ENCODE data around the gene BSDC1. TPM values are rescaled to one million over a fixed set of nuclear protein-coding genes. Genes with fewer than 3 reads are reported as not detected.

BSDC1 gene
- total RNA-seq, 1 experiment from 2014 or later = 47.0 TPM

DNA sequence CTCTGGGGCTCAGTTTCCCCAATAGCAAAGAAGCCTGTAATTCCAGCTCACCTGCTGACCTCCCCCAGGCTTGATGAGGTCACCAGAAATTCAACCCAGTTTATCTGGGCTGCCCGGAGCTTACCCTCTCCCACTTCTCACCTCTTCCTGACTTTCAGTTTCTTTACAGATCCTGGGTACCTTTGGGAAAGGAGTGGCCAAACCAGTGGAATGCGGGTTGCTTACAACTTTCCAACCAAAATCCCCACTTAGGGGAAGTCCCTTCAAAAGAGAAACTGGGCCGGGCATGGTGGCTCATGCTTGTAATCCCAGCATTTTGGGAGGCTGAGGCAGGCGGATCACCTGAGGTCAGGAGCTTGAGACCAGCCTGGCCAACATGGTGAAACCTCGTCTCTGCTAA, 52.3 kb downstream of the BSDC1 start:
- H3K27ac ChIP-seq (ENCODE audit: low read depth, low read length) = no peak overlapping the region
- no peak overlapping the region for H3K4me2 ChIP-seq (ENCODE audit: low read length)
- H3K79me2 ChIP-seq (ENCODE audit: insufficient read depth, low read length) = no peaks in the 10 kb centered on the region
- no peaks in the 10 kb centered on the region for H3K9me3 ChIP-seq (ENCODE audit: control insufficient read depth in 1 of 2, insufficient read depth in 1 of 2, low read depth in 1 of 2, low read length in 2 of 2)
- H4K20me1 ChIP-seq (ENCODE audit: insufficient read depth) = no peaks in the 10 kb centered on the region
- ATAC-seq = no peak
- BruUV-seq (replicated peaks) = no TSS peak
- no peak overlapping the region for H3K9ac ChIP-seq (ENCODE audit: low read length)
- intact Hi-C loops (cut with micrococcal nuclease) = no loop called here
- no peaks in the 10 kb centered on the region for H3K36me3 ChIP-seq (ENCODE audit: control insufficient read depth in 1 of 2, insufficient read depth in 2 of 2, low read length in 2 of 2)
- ChIA-PET RAD21 (ENCODE audit: low non-redundant PET in 1 of 2, low total read pairs in 2 of 2, uncharacterized antibody in 2 of 2, unreplicated experiment in 2 of 2) (no interaction called here), POLR2A (no interaction called here), CTCF (no interaction called here)
- no peak for TF ChIP-seq ZNF274 (IDR thresholded peaks at IDR 0.05; ENCODE audit: low read depth, low read length)
- TF ChIP-seq SP1 (IDR thresholded peaks at IDR 0.05; ENCODE audit: low read depth) = no peak
- TF ChIP-seq SRF (IDR thresholded peaks at IDR 0.05; ENCODE audit: low read depth) = no peak
- TF ChIP-seq EGR1 (IDR thresholded peaks at IDR 0.05; ENCODE audit: low read depth) = no peak
- no peak for DNase-seq (ENCODE audit: low read depth, low spot score)
- H3K27me3 ChIP-seq (ENCODE audit: insufficient read depth, low read length) = no peaks in the 10 kb centered on the region
- H2AFZ ChIP-seq (ENCODE audit: low read depth, low read length, poor library complexity, severe bottlenecking) = no peak overlapping the region
- H3K4me3 ChIP-seq (replicated peaks in 1 of 2; ENCODE audit: low read depth in 1 of 2, low read length in 2 of 2) = no peak overlapping the region
- H3K4me1 ChIP-seq (ENCODE audit: control insufficient read depth in 1 of 2, insufficient read depth in 2 of 2, low read length in 2 of 2) = peaks cover 0 to 16% of the 10 kb centered on the region in 2 experiments; a peak in 2 of 4 replicates
- H3K9me2 ChIP-seq (ENCODE audit: insufficient read depth) = no peaks in the 10 kb centered on the region

DNA sequence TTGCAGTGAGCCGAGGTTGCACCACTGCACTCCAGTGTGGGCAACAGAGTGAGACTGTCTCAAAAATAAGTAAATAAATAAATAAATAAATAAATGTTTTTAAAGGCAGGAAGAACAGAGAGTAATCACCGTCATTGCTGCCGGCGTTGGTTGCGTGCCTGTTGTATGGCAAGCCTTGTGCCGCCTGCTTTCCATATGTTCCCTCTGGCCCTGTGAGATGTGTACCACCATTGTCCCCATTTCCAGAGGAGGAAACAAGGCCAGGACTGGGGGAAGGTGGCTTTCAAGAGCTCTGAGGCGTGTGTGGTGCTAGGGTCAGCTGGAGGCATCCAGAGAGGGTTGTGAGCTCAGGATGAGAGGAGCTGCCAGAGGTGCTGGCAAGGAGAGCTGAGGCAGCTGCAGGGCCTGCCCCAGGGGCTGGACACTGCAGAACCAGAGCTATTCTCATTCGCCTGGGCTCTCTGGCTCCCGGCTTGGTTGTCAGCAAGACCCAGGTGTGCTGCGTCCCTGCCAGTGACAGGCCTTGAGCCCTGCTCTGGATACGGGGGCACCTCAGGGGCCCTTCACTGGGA, 53.0 kb downstream of the BSDC1 start:
- ChIA-PET POLR2A (no interaction called here), RAD21 (ENCODE audit: low non-redundant PET in 1 of 2, low total read pairs in 2 of 2, uncharacterized antibody in 2 of 2, unreplicated experiment in 2 of 2) (no interaction called here), CTCF (no interaction called here)
- Histone ChIP-seq H3K9me3 (ENCODE audit: control insufficient read depth in 1 of 2, insufficient read depth in 1 of 2, low read depth in 1 of 2, low read length in 2 of 2) (no peaks in the 10 kb centered on the region), H3K79me2 (ENCODE audit: insufficient read depth, low read length) (no peaks in the 10 kb centered on the region), H3K4me2 (ENCODE audit: low read length) (no peak overlapping the region), H4K20me1 (ENCODE audit: insufficient read depth) (no peaks in the 10 kb centered on the region), H3K27me3 (ENCODE audit: insufficient read depth, low read length) (no peaks in the 10 kb centered on the region), H3K9ac (ENCODE audit: low read length) (no peak overlapping the region), H3K36me3 (ENCODE audit: control insufficient read depth in 1 of 2, insufficient read depth in 2 of 2, low read length in 2 of 2) (no peaks in the 10 kb centered on the region), H3K4me3 (replicated peaks in 1 of 2; ENCODE audit: low read depth in 1 of 2, low read length in 2 of 2) (no peak overlapping the region), H2AFZ (ENCODE audit: low read depth, low read length, poor library complexity, severe bottlenecking) (no peak overlapping the region), H3K4me1 (ENCODE audit: control insufficient read depth in 1 of 2, insufficient read depth in 2 of 2, low read length in 2 of 2) (peaks cover 3 to 23% of the 10 kb centered on the region in 2 experiments; a peak in 2 of 4 replicates), H3K9me2 (ENCODE audit: insufficient read depth) (no peaks in the 10 kb centered on the region), H3K27ac (ENCODE audit: low read depth, low read length) (no peak overlapping the region)
- intact Hi-C loops (cut with micrococcal nuclease) = no loop called here
- BruUV-seq (replicated peaks) = no TSS peak
- ATAC-seq (no peak), DNase-seq (ENCODE audit: low read depth, low spot score) (no peak)
- TF ChIP-seq, protein P1, sequence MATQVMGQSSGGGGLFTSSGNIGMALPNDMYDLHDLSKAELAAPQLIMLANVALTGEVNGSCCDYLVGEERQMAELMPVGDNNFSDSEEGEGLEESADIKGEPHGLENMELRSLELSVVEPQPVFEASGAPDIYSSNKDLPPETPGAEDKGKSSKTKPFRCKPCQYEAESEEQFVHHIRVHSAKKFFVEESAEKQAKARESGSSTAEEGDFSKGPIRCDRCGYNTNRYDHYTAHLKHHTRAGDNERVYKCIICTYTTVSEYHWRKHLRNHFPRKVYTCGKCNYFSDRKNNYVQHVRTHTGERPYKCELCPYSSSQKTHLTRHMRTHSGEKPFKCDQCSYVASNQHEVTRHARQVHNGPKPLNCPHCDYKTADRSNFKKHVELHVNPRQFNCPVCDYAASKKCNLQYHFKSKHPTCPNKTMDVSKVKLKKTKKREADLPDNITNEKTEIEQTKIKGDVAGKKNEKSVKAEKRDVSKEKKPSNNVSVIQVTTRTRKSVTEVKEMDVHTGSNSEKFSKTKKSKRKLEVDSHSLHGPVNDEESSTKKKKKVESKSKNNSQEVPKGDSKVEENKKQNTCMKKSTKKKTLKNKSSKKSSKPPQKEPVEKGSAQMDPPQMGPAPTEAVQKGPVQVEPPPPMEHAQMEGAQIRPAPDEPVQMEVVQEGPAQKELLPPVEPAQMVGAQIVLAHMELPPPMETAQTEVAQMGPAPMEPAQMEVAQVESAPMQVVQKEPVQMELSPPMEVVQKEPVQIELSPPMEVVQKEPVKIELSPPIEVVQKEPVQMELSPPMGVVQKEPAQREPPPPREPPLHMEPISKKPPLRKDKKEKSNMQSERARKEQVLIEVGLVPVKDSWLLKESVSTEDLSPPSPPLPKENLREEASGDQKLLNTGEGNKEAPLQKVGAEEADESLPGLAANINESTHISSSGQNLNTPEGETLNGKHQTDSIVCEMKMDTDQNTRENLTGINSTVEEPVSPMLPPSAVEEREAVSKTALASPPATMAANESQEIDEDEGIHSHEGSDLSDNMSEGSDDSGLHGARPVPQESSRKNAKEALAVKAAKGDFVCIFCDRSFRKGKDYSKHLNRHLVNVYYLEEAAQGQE (IDR thresholded peaks at IDR 0.05; ENCODE audit: low read depth) = no peak
- TF ChIP-seq TCF7L2 (IDR thresholded peaks at IDR 0.05; ENCODE audit: borderline replicate concordance, extremely low read depth, insufficient read depth, insufficient read length) = no peak
- no peak for TF ChIP-seq SRF (IDR thresholded peaks at IDR 0.05; ENCODE audit: low read depth)
- no peak for TF ChIP-seq CEBPB (IDR thresholded peaks at IDR 0.05; ENCODE audit: low read depth)
- TF ChIP-seq, protein P2, sequence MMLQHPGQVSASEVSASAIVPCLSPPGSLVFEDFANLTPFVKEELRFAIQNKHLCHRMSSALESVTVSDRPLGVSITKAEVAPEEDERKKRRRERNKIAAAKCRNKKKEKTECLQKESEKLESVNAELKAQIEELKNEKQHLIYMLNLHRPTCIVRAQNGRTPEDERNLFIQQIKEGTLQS (IDR thresholded peaks at IDR 0.05) = no peak
- no peak for TF ChIP-seq ZFX (IDR thresholded peaks at IDR 0.05)
- TF ChIP-seq YY1 (IDR thresholded peaks at IDR 0.05; ENCODE audit: extremely low read depth, insufficient replicate concordance, low read depth, low read length) = no peak
- TF ChIP-seq FOSL1 (IDR thresholded peaks at IDR 0.05; ENCODE audit: low read depth) = no peak
- TF ChIP-seq EGR1 (IDR thresholded peaks at IDR 0.05; ENCODE audit: low read depth) = no peak
- TF ChIP-seq POLR2AphosphoS5 (IDR thresholded peaks at IDR 0.05; ENCODE audit: low read depth, low read length) = no peak
- no peak for TF ChIP-seq EZH2phosphoT487 (IDR thresholded peaks at IDR 0.05; ENCODE audit: borderline replicate concordance)
- no peak for TF ChIP-seq POLR2A (IDR thresholded peaks at IDR 0.05; ENCODE audit: borderline replicate concordance, extremely low read depth, insufficient read depth, insufficient read length)
- TF ChIP-seq, protein P3, sequence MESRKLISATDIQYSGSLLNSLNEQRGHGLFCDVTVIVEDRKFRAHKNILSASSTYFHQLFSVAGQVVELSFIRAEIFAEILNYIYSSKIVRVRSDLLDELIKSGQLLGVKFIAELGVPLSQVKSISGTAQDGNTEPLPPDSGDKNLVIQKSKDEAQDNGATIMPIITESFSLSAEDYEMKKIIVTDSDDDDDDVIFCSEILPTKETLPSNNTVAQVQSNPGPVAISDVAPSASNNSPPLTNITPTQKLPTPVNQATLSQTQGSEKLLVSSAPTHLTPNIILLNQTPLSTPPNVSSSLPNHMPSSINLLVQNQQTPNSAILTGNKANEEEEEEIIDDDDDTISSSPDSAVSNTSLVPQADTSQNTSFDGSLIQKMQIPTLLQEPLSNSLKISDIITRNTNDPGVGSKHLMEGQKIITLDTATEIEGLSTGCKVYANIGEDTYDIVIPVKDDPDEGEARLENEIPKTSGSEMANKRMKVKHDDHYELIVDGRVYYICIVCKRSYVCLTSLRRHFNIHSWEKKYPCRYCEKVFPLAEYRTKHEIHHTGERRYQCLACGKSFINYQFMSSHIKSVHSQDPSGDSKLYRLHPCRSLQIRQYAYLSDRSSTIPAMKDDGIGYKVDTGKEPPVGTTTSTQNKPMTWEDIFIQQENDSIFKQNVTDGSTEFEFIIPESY (IDR thresholded peaks at IDR 0.05; ENCODE audit: extremely low read depth, insufficient replicate concordance, low read length) = no peak
- TF ChIP-seq SIN3A (IDR thresholded peaks at IDR 0.05; ENCODE audit: low read depth) = no peak

All from HCT116 (cell line).